ENCODE measurements around the gene ACSS1. TPM values are rescaled to one million over a fixed set of nuclear protein-coding genes. Genes with fewer than 3 reads are reported as not detected.

ACSS1 gene
- total and polyA plus RNA-seq, 7 donors, result 20.1 to 41.0 (median 27.1) TPM

DNA sequence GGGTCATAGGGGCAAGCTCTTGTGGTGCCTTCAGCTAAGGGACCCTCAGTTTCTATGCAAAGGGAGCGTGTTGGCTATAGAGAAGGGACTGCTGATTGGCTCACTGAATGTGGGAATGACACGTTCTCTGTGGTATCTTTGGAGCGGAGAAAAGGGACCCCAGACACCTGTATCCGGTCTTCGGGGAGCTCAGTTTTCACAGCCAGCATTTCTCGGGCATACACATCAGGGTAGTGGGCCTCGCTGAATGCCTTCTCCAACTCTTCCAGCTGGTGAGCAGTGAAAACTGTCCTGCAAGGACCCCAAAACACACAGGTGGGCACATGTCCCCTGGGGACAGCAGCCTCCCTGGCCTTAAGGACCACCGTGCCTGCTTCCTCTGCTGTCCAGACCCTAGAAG lies 20.7 kb upstream of the ACSS1 start:
- Histone ChIP-seq H3K27ac (no peak overlapping the region), H3K4me1 (peaks cover 0 to 31% (median 28%) of the 10 kb centered on the region in 4 donors), H3K27me3 (peaks cover 23 to 68% (median 32%) of the 10 kb centered on the region in 3 donors), H3K9me3 (no peaks in the 10 kb centered on the region), H3K4me3 (no peak overlapping the region), H3K36me3 (no peaks in the 10 kb centered on the region)
- no peak for TF ChIP-seq POLR2A (IDR thresholded peaks at IDR 0.05)
- TF ChIP-seq, protein P1, sequence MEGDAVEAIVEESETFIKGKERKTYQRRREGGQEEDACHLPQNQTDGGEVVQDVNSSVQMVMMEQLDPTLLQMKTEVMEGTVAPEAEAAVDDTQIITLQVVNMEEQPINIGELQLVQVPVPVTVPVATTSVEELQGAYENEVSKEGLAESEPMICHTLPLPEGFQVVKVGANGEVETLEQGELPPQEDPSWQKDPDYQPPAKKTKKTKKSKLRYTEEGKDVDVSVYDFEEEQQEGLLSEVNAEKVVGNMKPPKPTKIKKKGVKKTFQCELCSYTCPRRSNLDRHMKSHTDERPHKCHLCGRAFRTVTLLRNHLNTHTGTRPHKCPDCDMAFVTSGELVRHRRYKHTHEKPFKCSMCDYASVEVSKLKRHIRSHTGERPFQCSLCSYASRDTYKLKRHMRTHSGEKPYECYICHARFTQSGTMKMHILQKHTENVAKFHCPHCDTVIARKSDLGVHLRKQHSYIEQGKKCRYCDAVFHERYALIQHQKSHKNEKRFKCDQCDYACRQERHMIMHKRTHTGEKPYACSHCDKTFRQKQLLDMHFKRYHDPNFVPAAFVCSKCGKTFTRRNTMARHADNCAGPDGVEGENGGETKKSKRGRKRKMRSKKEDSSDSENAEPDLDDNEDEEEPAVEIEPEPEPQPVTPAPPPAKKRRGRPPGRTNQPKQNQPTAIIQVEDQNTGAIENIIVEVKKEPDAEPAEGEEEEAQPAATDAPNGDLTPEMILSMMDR (IDR thresholded peaks at IDR 0.05), result no peak
- no peak for TF ChIP-seq EP300 (IDR thresholded peaks at IDR 0.05)
- no peak for TF ChIP-seq POLR2AphosphoS5 (IDR thresholded peaks at IDR 0.05)
- 77 to 83% methylated on average over 8 of the region's 8 CpGs for WGBS, 2 donors
- intact Hi-C loops (cut with DNase I), result no loop called here
- DNase-seq, result no peak

DNA sequence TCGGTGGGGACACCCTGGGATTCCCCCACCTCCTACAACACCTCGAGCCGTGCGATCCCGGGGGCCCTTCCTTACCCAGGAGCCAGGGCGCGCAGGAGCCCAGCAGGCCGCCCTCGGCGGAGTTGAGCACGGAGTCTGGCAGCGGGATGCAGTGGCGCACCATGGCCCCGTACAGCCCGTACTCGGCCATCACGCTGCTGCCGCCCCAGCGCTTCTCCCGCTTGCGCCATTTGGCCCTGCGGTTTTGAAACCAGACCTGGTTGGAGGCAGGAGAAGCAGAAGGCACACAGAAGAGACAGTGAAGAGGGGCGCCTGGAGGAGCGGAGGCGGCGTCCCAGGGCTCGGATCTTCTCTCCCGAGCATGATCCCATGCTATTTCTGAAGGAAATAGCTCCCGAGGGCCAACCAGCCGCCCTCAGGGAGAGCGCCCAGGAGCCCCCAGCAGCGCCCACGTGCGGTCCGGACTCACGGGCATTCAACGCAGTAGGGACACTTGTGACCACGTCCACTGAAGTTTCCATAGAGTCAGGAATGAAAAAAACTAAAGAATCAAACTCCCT lies 19.8 kb upstream of the ACSS1 start:
- DNase-seq, result peak; percentile 78
- H3K27me3 ChIP-seq, result peaks cover 15 to 64% (median 22%) of the 10 kb centered on the region in 3 donors
- peaks cover 0 to 24% (median 21%) of the 10 kb centered on the region in 4 donors for H3K4me1 ChIP-seq
- TF ChIP-seq POLR2A (IDR thresholded peaks at IDR 0.05), result no peak
- peak in 1 of 4 donors; percentile 34 for TF ChIP-seq POLR2AphosphoS5 (IDR thresholded peaks at IDR 0.05)
- TF ChIP-seq, protein P1 (IDR thresholded peaks at IDR 0.05), result no peak
- H3K4me3 ChIP-seq, result peak overlapping the region; percentile 4 to 39 (median 32)
- H3K36me3 ChIP-seq, result no peaks in the 10 kb centered on the region
- 6 to 28% methylated on average over 38 of the region's 38 CpGs for WGBS, 2 donors
- intact Hi-C loops (cut with DNase I), result no loop called here
- no peaks in the 10 kb centered on the region for H3K9me3 ChIP-seq
- peak overlapping the region in 1 of 4 donors; percentile 35 for H3K27ac ChIP-seq

DNA sequence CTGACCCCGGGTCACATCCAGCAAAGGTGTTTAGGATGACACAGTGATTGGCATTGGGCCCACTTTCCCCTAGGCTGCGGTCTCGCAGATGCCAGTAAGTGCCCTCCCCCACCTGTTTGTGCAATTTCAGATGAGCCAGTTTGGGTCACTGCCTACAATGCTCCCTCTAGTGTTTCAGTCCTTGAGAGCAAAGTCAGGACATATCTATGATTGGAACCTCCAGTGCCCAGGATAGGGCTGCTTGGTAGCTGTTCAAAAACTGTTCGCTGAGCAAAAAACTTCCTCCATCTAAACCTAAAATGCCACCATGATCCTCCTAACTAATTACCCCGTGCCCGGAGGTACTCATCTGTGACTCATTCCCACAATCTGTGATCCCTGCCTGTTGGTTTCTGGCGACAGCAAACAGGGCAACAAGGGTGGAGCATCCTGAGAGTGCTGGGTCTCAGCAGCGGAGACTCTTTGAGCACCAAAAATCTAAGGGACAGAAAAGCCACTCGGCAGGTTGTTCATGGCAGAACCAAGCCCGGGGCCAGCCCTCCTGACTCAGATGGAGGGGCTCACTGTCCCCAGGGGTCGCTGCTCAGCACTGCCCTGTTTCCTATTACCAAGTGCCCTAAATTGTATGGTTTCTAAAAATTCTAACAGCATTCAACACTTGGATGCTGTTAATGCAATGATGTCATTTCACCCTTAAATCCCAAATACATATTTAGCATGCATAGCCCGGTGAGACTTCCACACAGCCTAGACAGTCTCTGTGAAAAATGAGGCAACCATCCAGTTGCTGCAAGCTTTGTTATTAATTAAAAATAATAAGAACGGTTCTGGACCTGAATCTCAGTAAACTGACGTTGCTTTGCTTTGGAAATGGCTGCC lies 19.0 kb upstream of the ACSS1 start:
- Histone ChIP-seq H3K4me3 (peak overlapping the region in 3 of 4 donors; percentile 26 to 39 (median 39)), H3K9me3 (no peaks in the 10 kb centered on the region), H3K4me1 (peaks cover 0 to 24% (median 19%) of the 10 kb centered on the region in 4 donors), H3K27ac (no peak overlapping the region), H3K27me3 (peaks cover 12 to 62% (median 15%) of the 10 kb centered on the region in 3 donors), H3K36me3 (no peaks in the 10 kb centered on the region)
- intact Hi-C loops (cut with DNase I), result no loop called here
- 36 to 40% methylated on average over 14 of the region's 14 CpGs for WGBS, 2 donors
- TF ChIP-seq POLR2AphosphoS5 (IDR thresholded peaks at IDR 0.05) (no peak), EP300 (IDR thresholded peaks at IDR 0.05) (no peak), POLR2A (IDR thresholded peaks at IDR 0.05) (no peak)
- TF ChIP-seq, protein P1 (IDR thresholded peaks at IDR 0.05), result no peak
- DNase-seq, result no peak

DNA sequence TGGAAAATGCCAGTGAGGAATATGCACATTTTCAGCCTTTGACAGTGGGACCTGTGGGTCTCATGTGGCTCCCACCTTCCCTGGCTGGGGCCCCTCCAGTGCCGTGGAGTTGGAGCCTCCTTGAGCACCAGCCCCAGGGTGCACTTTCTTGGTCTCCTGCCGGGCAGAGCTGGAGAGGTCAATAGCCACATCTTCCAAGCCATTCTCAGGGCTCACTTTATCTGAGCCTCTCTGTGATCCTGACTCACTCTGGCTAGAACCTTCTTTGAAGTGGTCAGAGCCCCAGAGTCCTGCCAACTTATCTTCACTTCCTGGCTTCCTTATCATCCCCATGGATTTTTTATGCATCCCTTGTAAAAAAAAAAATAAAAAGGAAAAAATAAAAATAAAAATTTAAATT lies 18.3 kb upstream of the ACSS1 start:
- DNase-seq, result no peak
- no peak overlapping the region for H3K4me3 ChIP-seq
- H3K36me3 ChIP-seq, result no peaks in the 10 kb centered on the region
- H3K27me3 ChIP-seq, result peaks cover 4 to 60% (median 7%) of the 10 kb centered on the region in 3 donors
- no peak overlapping the region for H3K27ac ChIP-seq
- TF ChIP-seq POLR2AphosphoS5 (IDR thresholded peaks at IDR 0.05) (no peak), EP300 (IDR thresholded peaks at IDR 0.05) (no peak), POLR2A (IDR thresholded peaks at IDR 0.05) (no peak)
- TF ChIP-seq, protein P1 (IDR thresholded peaks at IDR 0.05), result no peak
- WGBS, 2 donors, result 81 to 98% methylated on average over 2 of the region's 2 CpGs
- H3K9me3 ChIP-seq, result no peaks in the 10 kb centered on the region
- intact Hi-C loops (cut with DNase I), result no loop called here
- H3K4me1 ChIP-seq, result peaks cover 0 to 17% (median 12%) of the 10 kb centered on the region in 4 donors
